AG04450 (cell line): Measurements from ENCODE around the gene CDH13. TPM values are rescaled to one million over a fixed set of nuclear protein-coding genes. Genes with fewer than 3 reads are reported as not detected.

Experiments used
- CTCF ChIA-PET: fragments of 300-600, 350-600 bp; formaldehyde crosslinking; extraction: SDS; loops from one replicate; lab custom pipeline; 2022; ENCODE audit warnings: antibody characterized with exemption, inconsistent platforms; lab: Charles Lee
- POLR2A ChIA-PET: fragments of 350-600 bp; formaldehyde crosslinking; extraction: SDS; loops from one replicate; lab custom pipeline; 2021; ENCODE audit warnings: antibody characterized with exemption, inconsistent platforms; lab: Yijun Ruan, JAX
- DNase-seq: peaks from one replicate; pipeline ENCODE4 v3.0.0-alpha.2; 2011; ENCODE audit warnings: low read depth, low spot score
- H3K27ac ChIP-seq: one replicate; pipeline ENCODE4 v1.5.1; 2012; ENCODE audit warnings: low read depth, low read length, control low read depth
- H3K27me3 ChIP-seq: one replicate; pipeline ENCODE4 v1.6.0; 2012; ENCODE audit warnings: low read length; ENCODE audit not compliant: control insufficient read depth, insufficient read depth
- H3K4me3 ChIP-seq: 2 replicates; pipeline ENCODE4 v1.5.1; 2011; ENCODE audit warnings: mild to moderate bottlenecking, low read depth, low read length, control low read depth
- H3K9me3 ChIP-seq: 2 replicates; pipeline ENCODE4 v1.5.1; 2012; ENCODE audit warnings: low read length; ENCODE audit not compliant: control insufficient read depth, insufficient read depth
- polyA plus RNA-seq: library from polyadenylated mRNA; depleted of rRNA; stranded (reverse); fragments of >200 nt; gene quantifications from 2 replicates; pipeline ENCODE4 v1.2.3, GENCODE V29; 2011
- TF ChIP-seq, protein P1 (sequence below): IDR thresholded peaks from 2 replicates; pipeline ENCODE4 v1.5.1; 2011; ENCODE audit warnings: low read depth, low read length, control low read depth, inconsistent platforms

Gene CDH13
- polyA plus RNA-seq, 1 experiment = 55.0 TPM

DNA sequence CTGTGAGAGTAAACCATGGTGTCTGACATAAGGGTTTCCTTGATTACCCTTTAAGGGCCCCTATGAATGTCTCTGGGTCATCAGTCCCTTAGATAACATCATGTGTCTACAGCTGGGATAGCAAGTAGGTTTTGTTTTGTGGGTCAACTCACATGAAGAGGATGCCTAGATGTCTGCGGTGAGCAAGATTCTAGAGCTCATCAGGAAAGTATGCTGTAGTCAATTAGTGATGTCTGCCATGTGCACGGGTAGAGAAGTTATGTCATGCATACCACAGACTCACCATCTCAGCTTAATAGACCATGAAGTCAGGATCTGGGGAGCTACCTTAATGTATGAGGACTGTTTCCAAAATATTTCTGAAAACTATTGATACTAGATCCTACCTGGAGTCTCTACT is 57.5 kb downstream of the CDH13 start:
- Histone ChIP-seq H3K4me3 (no peak overlapping the region), H3K9me3 (no peaks in the 10 kb centered on the region; the same call in 1 of the 2 replicates), H3K27ac (no peak overlapping the region), H3K27me3 (no peaks in the 10 kb centered on the region)
- TF ChIP-seq, protein P1, sequence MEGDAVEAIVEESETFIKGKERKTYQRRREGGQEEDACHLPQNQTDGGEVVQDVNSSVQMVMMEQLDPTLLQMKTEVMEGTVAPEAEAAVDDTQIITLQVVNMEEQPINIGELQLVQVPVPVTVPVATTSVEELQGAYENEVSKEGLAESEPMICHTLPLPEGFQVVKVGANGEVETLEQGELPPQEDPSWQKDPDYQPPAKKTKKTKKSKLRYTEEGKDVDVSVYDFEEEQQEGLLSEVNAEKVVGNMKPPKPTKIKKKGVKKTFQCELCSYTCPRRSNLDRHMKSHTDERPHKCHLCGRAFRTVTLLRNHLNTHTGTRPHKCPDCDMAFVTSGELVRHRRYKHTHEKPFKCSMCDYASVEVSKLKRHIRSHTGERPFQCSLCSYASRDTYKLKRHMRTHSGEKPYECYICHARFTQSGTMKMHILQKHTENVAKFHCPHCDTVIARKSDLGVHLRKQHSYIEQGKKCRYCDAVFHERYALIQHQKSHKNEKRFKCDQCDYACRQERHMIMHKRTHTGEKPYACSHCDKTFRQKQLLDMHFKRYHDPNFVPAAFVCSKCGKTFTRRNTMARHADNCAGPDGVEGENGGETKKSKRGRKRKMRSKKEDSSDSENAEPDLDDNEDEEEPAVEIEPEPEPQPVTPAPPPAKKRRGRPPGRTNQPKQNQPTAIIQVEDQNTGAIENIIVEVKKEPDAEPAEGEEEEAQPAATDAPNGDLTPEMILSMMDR = no peak
- ChIA-PET POLR2A (no interaction called here), CTCF (interaction anchor here (1.1 kb wide), 1 partner anchor 421 kb away, joined by 3 read pairs; no protein-coding TSS in a partner anchor)
- no peak for DNase-seq

DNA sequence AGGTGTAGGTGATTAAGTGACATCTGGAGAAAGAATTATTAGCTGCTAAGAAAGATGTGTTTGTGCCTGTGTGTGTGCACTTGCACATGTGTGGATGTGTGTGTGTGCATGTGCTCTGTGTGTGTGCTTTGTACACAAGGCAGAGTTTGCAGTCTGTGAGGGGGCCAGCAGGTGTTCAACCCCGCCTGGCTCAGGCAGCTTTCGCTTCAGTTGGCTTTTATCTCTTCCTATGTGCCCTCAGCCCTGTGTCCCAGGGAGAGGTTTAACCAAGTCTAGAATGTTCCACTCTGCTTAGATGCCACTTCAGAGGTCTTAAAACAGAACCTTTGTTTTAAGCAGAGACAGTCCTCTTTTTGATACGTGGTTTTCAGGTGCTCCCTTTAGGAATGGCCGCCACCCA is 58.8 kb downstream of the CDH13 start:
- no peaks in the 10 kb centered on the region; the same call in 1 of the 2 replicates for H3K9me3 ChIP-seq
- no peak overlapping the region for H3K4me3 ChIP-seq
- POLR2A ChIA-PET = no interaction called here
- no peaks in the 10 kb centered on the region for H3K27me3 ChIP-seq
- CTCF ChIA-PET = interaction anchor here (1.1 kb wide), 1 partner anchor 55 kb away, joined by 3 read pairs; no protein-coding TSS in a partner anchor
- DNase-seq = no peak
- TF ChIP-seq, protein P1 = no peak
- no peak overlapping the region for H3K27ac ChIP-seq

DNA sequence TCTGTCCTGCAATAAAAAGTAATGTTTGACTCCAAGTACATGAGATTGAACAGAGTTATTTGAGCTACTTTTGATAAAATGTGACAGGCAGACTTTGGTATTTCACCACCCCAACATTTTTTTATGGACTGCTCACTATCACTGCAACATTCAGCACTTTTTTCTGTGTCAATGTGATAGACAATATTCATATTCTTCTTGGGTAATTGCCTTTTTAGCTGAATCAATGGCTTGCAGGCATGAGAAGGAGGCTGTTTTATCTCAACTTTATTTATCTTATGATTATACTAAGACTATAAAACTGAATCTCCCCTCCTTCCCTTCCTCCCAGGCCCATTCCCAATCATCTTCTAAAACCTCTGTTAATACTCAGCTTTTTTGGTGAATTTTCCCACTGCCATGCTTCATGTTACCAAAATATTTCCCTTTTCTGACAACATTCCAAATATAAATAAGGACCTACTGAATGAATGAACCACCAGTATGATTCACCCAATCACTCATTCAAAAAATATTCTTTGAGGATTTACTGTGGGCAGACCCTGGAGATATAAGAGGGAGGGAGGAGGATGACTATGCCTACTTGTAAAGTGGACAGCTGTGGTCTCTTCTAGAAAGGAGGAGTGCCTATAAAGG is 67.6 kb downstream of the CDH13 start:
- no peak overlapping the region for H3K27ac ChIP-seq
- no peak for DNase-seq
- CTCF ChIA-PET = interaction anchor here (0.9 to 1.0 kb wide), 2 partner anchors 13 to 54 kb away, joined by 3 read pairs; no protein-coding TSS in a partner anchor
- POLR2A ChIA-PET = no interaction called here
- no peak overlapping the region for H3K4me3 ChIP-seq
- H3K27me3 ChIP-seq = no peaks in the 10 kb centered on the region
- H3K9me3 ChIP-seq = no peaks in the 10 kb centered on the region
- TF ChIP-seq, protein P1 = no peak

DNA sequence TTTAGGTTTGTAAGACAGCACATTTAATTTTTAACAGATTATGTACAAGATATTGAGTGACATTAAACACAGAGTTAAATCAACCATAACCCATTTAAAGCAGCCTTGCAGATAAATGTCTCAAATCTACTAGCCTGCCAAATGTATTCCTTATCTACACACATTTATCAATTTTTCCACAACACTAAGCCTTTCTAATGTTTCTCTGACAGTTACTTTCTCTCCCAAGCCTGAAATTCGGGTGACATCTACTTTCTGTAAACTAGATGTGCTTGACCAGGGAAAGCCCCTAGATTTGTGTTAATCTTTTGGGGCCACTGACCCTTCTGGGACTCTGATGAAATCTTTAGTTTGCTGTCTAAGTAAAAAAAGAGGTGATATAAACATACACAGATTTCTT is 69.0 kb downstream of the CDH13 start:
- ChIA-PET CTCF (interaction anchor here (1.3 kb wide), 1 partner anchor 57 kb away, joined by 3 read pairs; no protein-coding TSS in a partner anchor), POLR2A (no interaction called here)
- Histone ChIP-seq H3K4me3 (no peak overlapping the region), H3K27me3 (no peaks in the 10 kb centered on the region), H3K9me3 (no peaks in the 10 kb centered on the region), H3K27ac (no peak overlapping the region)
- TF ChIP-seq, protein P1 = no peak
- no peak for DNase-seq

DNA sequence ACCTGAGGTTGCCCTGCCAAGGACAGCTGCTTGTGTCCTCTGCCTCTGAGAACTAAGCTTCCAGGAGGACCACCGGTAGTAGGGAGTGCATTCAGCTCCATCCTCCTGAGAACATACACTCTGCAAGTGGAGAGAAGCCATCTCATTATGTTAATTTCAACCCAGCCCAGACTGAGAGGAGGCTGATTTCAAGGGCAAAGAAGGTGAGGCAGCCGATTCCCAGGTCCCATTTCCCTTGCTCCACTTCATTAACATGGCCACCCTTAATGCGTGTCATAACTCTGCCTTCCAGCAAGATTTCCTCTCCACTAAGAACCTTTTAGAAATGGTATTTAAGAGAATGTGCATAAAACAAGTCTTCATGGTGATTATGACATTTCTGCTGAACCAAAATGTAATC is 72.5 kb downstream of the CDH13 start:
- TF ChIP-seq, protein P1 = no peak
- H3K27me3 ChIP-seq = no peaks in the 10 kb centered on the region
- no peak overlapping the region for H3K27ac ChIP-seq
- ChIA-PET CTCF (no interaction called here), POLR2A (no interaction called here)
- no peak overlapping the region for H3K4me3 ChIP-seq
- no peaks in the 10 kb centered on the region for H3K9me3 ChIP-seq
- DNase-seq = no peak
